Stimulated activated CD8-positive, alpha-beta memory T cell treated with anti-CD3 and anti-CD28 coated beads, Interleukin-15, amount 100 ng/mL, for 4 hours (primary cell): Measurements from ENCODE around the gene HDAC5.

Source experiments
- DNase-seq, 2 donors: peaks; one replicate each; pipeline ENCODE4 v3.0.0-alpha.2; 2020; ENCODE audit warnings: low read depth in 2 of 2

Gene HDAC5

DNA sequence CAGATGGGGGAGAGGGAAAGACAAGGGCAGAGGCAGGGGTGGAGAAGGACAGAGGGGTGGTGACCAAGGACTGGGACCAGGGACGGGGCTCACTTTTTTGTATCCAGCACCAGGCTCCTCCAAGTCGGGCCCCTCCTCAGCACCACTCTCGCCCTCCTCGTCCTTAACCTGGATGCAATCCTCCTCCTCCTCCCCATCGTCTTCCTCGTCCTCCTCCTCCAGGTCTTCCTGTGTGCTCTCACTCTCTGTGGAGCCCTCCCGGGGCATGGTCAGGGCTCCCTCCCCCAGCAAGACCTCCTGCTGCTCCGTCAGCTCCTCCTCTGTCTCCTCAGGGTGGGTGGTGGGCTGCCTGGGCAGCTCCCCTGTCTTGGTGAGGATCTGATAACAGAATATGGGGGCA, 36.1 kb downstream of the HDAC5 start:
- no peak for DNase-seq

DNA sequence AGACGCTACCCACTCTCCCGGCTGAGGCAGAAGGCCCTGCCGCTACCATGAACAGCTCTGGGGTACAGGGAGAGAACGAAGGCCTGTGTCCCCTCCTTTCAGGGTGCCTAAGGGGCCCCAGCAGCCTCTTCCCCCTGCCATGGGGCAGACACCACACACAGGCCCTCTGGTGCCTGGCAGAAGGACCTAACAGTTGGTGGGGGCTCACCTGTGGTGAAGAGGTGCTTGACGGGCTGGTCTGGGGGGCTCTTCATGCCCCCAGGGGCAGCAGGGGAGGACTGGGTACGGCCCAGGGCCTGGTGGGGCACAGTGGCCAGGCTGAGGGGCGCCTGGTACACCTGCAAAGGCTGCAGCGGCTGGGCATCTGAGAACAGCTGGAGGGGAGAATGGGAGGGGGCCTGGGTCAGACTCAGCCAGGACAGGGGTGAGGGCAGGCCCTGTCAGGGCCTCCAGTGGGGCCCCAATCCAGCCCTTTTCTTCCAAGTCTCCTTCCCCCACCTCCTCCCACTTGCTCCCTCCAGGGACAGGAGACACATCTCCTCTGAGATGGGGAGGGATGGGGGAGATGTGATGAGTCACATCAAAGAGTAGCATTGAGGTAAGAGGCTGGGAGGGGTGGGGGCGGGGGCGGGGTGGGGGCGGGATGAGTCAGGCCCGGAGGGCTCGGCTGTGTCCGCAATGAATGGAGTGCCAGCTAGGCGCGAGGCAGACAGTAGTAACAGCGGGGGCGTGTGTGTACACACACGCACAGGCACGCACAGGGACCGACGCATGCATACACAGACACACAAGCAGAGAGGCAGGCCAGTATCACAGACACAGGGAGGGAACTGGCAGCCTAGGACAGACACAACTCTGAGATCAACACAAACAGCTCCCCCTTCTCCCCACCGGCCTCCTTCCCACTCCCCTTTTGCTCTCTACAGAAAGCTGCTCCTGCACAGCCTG, 36.8 kb downstream of the HDAC5 start:
- DNase-seq, result peak; percentile 41 to 56

DNA sequence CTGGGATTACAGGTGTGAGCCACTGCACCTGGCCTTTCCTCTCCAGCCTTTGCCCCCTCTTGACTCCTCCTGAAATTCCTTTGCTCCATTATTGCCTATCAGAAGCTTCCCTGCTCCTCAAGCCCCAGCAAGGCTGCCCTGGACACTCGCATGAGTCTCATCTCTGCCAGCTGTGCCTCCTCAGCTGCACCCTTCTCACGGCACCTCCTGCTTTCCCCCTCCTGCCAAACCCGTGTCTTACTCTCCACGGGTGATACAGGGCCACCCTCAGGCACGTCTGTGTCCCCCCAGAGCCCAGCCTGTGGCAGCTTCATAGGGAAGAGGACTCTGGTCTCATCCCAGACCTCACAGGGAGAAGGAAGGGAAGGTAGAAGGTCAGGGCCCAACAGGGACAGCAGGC, 37.5 kb downstream of the HDAC5 start:
- DNase-seq, result no peak

DNA sequence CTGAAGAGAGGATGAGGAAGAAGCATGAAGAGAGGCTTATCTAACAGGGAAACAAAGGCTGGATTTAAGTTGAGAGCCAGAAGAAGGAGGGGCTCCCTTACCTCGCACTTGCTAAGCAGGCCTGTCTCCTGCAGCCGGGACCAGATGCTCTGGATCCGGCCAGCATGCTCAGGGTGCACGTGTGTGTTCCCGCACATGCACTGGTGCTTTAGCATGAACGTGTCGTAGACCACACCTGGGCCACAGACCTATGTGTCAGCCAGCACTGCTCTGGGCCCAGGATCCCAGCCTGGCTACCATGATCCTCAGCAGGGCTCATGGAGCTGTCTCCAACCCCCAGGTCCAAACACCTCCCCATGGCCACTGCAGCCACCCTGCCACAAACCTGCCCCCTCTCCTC, 38.5 kb downstream of the HDAC5 start:
- DNase-seq, result no peak

DNA sequence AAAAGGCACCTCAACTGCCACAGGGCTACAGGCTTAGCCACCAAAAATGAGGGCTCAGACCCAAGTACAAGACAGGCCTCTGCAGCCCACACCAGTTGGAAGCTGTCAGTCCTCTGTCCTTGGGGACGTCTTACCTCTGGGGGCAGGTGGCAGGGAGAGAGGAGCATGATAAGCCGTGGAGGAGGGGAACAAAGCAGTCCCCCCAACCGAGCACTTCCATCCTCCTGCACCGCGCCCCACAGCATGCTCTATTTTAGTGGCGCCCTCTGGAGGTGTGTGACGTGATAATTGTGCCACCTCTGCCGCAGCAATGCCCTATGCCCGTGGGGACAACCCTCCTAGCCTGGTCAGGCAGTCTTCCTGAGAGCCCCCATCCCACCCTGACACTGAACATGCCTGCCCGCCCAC, 39.3 kb downstream of the HDAC5 start:
- DNase-seq, result no peak

DNA sequence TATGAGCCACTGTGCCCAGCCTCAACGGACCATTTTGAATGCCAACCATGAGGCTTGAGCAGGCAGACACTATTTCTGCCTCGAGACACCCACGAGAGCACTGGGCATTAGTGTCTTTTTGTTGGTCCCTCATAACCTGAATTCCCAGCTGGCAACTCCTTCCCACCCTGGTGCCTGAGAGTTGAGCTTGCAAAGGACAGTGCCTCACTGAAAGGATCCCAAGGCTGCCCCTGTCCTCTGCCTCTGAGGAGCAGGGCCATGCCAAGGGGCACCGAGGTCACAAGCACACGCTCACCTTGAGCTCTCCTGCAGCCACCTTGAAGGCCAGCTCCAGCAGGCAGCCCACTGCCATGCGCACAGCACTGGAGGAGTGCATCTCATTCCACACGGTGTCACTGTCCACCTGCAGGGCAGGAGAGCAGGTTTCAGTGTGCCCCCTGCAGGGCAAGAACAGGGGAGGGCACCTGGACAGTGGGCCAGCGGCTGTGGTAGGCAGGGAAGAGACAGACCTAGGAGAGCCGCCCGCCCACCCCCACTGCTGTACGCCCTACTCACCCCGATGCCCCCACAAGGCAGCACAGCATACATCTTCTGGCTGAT, 40.1 kb downstream of the HDAC5 start:
- no peak for DNase-seq

DNA sequence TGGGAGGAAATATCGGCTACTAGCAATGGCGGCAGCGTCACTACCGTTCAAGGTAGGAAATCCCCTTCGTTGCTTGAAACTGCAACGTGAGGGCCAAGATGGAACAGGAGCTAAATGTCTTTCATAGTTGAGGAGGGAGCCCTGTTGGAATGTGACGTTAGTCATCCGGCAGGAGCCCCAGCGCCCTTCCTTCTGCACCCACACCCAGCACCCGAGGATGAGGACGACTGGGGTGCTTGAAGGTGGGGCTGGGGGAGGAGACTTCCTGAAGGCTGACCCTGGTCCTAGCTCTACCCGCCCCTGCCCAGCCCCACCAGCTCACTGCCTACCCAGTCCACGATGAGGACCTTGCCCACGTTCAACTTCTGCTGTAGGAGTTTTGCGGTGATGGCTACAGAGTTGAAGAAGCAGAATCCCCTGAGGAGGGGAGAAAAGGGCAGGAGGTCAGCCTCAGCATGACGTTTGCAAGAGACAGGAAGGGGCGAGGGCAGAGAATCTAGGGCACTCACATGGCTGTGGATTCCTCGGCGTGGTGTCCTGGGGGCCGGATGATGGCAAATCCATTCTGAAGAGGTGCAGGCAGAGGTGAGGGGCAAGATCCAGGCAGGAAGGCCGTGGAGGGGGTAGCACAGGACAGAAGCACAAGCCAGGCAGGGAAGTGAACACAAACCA, 41.0 kb downstream of the HDAC5 start:
- no peak for DNase-seq

DNA sequence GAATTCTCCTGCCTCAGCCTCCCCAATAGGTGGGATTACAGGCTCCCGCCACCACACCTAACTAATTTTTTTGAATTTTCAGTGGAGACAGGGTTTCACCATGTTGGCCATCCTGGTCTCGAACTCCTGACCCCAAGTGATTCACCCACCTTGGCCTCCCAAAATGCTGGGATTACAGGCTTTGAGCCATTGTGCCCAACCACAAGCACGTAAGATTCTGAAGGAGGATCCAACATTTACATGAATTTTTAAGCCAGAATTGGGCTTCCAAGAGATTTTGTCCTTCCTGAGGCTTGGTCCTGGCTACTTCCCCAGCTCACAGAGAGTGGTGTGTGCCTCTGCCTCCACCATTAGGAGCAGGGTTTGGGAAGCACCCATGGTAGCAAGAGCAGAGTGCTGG, 41.8 kb downstream of the HDAC5 start:
- no peak for DNase-seq

DNA sequence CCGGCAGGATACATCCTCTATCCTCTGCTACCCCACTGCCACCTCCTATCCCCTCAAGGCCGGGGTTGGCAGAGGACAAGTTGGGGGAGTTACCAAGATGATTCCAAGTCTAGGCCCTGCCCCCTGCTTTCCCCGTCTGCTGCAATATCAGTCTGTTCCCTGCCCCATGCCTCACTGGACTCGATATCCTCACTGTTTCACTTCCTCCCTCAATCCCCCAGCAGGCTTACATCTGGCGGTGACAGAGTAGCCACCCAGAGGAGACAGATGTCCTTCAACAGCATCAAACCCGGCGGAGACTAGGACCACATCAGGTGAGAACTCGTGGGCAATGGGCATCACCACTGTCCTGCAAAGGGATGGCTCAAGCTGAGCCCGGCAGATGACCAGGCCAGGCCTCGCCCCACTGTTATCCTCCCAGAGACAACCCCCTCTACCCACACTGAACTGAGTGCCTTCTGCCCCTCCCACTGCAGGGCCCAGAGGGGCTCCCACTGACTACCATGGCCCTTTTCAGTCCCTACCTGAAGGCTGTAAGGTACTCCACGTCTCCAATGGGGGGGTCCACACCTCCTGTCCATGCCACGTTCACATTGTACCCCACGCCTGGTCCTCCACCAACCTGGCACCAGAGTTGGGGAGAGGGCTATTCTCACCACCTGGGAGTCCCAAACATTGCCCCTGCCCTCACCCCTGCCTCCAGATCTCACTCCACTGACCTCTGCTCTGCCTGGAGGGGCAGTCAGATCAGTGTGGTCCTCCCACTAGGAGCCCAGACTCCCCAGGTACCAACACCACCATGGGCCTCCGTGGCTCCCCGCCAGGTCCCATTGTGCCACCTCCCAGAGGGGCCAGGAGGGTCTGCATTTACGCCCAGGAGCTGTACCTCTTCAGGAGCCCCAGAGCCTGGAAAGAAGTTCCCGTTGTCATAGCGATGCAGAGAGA, 43.3 kb downstream of the HDAC5 start:
- DNase-seq, result no peak

DNA sequence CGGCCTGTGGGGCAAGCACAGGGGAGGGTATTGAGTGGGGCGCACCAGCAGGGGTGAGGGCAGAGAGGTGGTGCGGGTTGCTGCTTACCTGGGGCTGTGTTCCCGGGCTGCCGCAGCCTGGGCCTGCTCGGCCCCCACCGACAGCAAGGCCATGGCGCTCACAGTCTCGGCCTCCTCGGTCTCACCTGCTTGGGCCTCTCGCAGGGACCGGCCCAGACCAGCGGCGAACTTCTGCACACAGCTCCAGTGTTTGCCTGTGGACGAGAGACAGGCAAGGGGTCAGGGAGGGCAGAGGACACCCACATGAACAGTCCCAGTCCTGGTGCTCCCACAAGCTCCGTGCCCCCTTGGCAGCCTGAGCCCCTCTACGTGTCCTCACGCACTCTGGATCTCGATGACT, 45.0 kb downstream of the HDAC5 start:
- no peak for DNase-seq

DNA sequence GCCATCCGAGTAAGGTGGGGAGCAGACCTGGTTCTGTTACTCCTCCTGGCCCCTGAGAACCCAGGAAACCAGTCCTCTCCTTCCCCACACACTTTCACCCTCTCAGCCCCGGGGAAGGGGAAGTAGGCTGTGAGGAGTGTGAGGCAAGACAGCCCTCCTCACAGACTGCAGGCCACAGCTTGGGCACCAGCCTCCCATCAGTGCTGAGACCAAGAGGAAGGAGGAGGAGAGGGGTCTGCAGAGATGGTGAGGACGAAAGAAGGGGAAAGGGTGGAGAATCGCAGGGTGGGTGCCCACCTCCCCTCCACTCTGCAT, 45.9 kb downstream of the HDAC5 start:
- no peak for DNase-seq

DNA sequence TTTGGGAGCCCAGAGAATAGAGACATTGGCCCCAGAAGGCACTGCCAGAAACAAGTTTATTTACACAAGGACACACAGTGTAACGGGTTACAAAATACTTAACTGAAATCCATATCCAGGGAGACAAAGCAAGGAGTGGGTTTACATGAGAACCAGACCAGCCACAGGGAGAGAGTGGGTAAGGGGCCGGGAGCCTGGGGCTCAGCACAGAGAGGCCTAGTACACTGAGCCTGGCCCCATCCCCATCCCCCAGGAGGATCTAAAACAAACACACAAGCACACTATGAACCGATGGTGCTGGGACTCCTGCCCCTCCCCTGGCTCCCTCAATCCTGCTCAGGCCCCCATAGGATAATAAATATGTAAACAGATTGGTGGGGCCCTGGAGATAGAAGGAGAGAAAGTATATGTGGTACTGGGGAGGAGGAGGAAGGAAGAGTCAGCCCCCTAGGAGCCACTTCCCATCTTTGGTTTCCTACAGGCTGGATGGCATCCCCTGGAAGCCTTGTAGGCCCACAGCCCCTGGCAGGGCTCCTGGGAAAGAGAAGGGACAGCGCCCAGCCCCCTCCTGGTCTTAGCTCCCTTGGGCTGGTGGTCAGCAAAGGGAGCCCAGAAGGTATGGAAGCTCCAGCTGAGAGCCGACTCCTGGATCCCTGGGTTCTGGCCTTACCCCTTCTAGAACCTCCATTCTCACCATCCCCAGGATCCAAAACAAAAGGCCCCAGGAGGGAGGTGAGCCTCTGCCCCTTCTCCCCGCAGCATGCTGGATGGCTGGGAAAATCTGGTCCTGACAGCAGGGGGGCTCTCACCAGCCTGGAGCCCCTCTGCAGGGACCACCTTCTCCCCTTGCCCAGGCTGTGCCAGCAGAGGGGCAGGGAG, 46.5 kb downstream of the HDAC5 start:
- DNase-seq, result no peak

DNA sequence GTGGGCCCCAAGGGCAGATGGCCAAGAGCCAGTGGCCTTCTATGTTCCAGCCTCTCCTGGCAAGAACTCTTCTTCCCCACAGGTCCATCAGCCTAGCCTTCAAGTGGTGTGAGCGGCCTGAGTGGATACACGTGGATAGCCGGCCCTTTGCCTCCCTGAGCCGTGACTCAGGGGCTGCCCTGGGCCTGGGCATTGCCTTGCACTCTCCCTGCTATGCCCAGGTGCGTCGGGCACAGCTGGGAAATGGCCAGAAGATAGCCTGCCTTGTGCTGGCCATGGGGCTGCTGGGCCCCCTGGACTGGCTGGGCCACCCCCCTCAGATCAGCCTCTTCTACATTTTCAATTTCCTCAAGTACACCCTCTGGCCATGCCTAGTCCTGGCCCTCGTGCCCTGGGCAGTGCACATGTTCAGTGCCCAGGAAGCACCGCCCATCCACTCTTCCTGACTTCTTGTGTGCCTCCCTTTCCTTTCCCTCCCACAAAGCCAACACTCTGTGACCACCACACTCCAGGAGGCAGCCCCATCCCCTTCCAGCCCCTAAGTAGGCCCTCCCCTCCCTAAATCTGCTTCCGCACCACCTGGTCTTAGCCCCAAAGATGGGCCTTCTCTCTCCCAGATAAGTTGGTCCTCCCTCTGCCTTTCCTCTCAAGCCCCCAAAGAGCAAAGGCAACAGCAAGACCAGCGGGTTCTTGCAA, 47.7 kb downstream of the HDAC5 start:
- no peak for DNase-seq

DNA sequence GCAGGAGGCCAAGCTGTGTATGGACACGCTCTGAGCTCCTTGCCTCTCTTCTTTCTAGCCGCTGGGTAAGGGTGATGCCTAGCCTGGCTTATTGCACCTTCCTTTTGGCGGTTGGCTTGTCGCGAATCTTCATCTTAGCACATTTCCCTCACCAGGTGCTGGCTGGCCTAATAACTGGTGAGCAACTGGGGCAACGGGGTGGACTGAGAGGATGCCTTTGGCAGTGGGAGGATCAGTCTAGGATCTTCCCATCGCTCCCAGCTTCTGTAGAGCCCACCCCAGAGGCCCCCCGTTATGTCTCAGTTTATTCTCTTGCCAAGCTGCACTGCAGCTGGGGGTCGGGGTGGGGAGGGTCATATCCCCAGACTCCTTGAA, 48.5 kb downstream of the HDAC5 start:
- no peak for DNase-seq

DNA sequence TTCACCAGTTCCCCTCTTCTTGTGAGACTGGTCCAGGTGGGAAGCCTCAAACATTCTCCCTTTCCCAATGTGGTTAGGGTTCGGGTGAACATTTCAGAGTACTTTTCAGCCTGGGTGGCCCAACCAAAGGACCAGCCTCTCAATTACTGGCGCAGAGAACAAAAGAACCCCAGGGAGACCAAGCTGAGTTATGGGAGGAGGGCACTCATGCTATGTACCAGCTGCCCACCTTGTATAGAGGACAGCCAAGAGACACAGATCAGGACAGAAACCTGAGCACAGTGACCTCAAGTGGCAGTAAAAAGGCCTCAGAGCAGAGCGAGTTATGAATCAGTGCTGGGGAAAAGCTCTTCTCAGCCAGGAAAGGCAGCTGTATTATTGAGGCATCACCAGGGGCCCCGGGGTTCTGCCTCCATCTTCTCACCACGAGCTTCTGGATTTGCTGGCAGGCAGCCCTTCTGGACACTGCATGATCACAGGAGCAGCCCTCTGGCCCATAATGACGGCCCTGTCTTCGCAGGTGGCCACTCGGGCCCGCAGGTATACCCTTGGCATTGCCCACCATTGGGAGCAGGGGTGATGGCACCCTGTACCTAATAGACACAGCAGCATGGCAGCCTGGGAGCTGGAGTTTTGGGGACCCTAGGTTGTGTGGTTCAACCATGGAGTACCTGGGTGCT, 49.1 kb downstream of the HDAC5 start:
- DNase-seq, result no peak

DNA sequence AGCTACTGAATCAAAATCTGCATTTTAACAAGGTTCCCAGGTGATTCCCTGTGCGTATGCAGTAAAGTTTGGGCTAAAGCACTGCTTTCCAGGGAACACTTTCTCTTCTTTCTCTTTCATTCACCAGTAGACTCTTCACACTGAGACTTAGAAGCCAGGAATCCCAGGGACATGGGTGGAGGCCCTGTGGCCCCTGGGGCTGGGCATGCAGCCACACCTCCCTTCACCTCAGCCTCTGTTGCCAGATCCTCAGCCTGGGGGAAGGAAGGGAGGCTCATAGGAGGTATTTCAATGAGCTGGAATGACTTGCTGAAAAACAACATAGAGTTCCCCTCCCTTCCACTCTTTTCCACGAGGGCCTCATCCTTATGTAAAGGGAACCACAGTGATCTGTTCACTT, 51.7 kb downstream of the HDAC5 start:
- no peak for DNase-seq

DNA sequence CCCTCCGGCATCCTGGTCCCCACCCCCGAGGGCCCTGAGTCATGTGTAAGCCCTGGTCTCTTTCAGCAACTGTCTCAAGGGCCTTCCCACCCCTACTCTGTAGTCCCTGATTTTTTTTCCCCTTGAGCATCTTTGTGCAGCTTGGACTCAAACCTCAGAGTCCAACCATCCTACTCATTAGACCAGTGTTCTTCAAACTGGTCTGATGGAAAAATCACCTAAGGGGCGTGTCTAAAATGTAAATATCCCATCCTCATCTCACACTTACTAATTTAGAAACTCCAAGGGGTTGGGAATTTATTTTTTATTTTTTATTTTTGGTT, 52.3 kb downstream of the HDAC5 start:
- DNase-seq, result no peak

DNA sequence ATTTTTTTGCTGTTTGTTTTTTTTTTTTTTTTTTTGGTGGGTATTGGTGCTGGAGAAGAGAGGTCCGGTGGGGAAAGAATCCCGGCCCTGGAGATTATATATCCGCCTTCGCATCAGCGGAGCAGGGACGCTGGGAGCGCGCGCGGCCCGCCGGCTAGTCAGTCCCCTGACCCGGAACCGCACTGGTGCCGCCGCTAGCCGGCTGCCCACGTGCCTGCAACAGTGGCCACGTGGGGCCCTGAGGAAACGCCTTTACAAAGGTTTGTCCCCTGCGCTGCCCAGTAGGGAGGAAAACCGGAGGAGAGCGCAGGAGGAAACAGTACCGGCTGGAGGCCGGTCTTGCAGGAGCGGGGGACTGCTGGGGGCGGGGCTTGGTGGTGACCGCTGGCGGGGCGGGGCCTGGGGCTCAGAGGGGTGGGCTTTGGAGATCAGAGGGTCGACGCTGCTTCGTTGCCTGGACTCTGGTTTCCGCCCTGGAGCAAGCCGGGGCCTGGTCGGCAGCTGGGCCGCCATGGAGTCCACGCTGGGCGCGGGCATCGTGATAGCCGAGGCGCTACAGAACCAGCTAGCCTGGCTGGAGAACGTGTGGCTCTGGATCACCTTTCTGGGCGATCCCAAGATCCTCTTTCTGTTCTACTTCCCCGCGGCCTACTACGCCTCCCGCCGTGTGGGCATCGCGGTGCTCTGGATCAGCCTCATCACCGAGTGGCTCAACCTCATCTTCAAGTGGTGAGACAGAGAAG, 52.8 kb downstream of the HDAC5 start, which contains the start of gene G6PC3:
Gene G6PC3, plus strand, starts transcription at position 281 of the 743 bp plus-strand sequence. Its CDS starts 231 bp downstream, at position 512.
- DNase-seq, result peak; percentile 53 to 59

DNA sequence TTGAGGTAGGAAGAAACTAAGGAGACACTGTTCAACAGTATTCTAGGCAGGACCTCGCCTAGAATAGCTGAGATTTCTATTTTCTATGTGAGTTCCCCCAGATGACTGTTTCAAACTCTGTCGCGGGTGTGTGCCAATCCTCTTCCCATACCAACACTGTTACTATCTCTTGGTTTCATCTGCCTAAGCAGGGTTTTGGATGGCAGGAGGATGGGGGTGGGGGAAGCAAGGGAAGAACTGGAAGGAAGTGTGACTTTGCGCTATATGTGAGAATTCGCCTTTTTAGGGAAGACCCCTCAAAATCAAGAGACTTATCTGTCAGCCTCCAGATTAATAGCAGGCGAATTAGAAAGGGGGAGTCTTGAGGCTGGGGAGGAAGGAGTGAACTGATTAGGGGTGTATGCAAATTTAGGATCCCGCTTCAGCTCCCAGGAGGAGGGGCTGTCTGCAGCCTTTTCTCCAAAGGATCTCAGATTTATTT, 53.4 kb downstream of the HDAC5 start:
- no peak for DNase-seq
